Amniotic stem cell (primary cell): ENCODE measurements around the gene SLC6A3.

Experiments
- DNase-seq: peaks from one replicate; lab custom pipeline; 2025; lab: John Stamatoyannopoulos, UW

The SLC6A3 gene

DNA sequence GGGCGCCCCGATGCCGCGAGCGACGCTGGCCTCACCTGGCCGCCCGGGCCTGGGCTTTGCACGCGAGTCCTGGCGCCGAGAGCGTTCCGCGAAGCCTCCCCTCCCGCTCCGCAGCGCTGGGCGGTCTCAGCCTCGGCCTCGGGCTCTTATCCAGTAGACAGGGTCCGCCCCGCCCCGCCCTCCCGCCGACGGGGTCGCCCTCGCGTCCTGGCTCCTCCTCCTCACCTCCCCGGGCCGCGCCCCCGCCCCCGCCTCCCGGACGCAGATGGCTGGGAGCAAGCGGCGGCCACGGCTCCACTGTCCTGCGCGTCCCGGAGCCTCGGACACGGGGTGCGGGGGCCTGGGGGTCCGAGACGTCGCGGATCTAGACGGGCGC, at the start of gene SLC6A3:
SLC6A3 (minus strand) TSS at position 128 of the 376 bp plus-strand sequence. CDS start 2,243 bp downstream, outside the sequence.
- no peak for DNase-seq

DNA sequence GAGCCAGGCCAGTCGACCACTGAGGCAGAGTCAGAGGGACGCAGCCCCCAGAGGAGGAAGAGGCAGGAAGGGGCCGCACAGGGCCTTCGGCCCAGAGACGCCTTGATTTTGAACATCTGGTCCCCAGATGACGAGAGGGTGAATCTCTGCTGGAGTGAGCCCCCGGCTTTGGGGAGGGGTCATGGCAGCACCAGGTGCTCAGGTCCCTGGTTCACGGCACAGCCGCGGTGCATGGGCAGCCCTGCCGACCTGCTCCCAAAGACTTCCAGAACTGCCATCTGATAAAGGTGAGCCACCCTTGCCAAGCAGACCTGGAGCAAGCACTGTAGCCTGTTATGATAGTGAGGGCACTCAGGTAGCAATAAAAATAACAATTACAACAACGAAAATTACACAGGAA, 48.7 kb upstream of the SLC6A3 start:
- DNase-seq, result no peak

DNA sequence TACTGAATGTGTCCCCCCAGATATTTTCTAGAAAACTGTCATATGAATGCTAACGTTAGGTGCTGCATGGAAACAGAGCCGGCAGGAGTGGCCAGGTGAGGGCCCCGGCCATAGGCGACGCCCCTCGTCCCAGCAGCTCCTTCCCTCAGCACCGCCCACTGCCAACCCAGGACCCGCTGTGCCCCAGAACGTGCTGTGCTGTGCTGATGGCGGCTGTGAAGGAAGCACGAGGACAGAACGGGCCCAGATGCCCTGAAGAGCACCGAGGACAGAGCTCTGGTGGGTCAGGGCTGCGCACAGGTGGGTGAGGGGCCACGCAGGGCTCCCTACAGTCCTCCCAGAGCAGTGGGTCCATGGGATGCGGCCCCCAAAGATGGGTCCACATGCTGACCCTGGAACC, 48.2 kb upstream of the SLC6A3 start:
- no peak for DNase-seq

DNA sequence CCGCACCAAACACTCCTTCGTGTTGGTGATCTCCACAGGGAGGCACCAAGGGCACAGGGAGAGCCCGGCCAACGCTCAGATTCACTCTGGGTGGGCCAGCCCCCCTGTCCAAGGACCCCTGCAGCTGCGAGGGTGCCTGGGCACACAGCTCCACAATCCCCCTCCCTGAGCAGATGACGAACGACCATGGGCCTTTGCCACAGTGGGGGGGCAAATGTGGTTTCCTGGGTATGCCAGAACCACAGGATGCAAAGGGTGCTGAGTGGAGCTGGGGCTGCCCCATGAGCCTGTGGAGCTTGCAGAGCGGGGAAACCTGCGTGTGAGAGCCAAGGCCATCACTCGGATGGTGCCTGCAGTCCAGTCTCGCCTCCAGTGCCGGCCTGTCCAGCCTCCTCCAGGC, 47.5 kb upstream of the SLC6A3 start:
- DNase-seq, result no peak

DNA sequence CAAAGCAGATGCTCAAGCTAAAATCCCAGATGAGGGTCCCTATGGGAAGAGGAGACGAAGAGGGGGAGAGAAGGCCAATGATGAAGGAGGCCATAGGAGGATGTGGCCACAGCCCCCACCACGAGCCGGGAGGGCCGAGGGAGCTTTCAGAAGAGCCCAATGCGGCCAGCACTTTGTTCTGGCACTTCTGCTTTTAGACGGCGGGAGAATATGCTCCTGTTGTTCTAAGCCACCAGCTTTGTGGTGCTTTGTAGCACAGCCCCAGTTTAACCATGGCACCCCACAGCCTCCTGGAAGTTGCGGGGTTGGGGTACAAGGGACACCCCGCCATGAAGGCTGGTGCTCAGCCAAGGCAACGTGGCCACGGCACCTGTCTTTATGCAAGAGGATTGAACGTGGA, 45.1 kb upstream of the SLC6A3 start:
- DNase-seq, result no peak

DNA sequence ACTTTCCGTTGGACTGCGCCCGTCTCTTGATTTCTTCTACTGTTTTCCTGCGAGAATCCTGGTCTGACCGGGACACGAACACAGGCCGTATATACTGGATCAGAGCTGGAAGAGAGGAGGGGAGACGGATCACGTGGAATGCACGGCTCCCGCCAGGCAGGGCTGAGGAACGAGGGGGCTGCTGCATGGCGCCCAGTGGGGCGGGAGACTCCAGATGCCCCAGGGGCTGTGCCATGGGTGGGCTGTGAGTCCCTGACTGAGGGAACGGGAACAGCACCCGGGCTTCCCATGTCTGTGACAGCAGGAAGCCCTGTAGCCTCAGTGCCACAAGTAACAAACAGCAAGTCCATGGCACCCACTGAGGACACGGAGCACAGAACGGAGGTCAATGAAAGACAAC, 44.5 kb upstream of the SLC6A3 start:
- DNase-seq, result no peak

DNA sequence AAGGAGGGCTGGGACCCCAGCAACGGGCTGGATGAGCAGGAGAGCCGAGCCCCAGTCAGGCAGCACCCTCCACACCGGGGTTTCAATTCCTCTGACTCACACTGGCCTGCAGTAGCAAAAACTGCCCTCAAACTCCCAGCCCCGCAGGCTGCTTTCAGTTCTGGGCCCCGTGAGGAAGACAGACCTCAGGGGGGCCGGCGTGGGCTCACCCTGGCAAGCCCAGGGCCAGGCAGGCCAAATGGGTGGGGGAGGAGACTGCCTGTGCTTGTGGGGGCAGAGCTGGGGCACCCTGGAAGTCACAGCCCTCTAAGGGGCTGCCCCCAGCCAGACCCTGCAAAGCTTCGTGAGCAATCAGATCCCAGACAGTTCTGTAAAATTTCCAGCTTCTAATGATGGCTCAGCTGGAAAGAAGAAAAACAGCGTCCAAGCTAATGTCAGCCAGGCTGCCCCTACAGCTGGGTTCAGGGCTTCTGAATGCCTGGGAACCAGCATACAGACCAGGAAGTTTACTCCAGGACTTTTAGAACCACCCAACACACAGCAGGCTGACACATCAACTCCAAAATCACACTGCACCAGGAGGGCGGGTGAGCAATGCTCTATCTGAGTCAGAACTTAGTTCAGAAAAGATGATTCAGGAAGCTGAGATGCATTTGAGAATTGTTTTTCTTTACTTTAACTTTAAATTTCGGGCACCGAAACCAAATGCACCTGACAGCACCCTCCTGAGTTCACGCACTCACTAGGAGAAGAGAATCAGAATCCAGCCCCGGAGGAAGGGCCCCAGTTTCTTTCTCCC, 43.8 kb upstream of the SLC6A3 start:
- peak; percentile 69 for DNase-seq

DNA sequence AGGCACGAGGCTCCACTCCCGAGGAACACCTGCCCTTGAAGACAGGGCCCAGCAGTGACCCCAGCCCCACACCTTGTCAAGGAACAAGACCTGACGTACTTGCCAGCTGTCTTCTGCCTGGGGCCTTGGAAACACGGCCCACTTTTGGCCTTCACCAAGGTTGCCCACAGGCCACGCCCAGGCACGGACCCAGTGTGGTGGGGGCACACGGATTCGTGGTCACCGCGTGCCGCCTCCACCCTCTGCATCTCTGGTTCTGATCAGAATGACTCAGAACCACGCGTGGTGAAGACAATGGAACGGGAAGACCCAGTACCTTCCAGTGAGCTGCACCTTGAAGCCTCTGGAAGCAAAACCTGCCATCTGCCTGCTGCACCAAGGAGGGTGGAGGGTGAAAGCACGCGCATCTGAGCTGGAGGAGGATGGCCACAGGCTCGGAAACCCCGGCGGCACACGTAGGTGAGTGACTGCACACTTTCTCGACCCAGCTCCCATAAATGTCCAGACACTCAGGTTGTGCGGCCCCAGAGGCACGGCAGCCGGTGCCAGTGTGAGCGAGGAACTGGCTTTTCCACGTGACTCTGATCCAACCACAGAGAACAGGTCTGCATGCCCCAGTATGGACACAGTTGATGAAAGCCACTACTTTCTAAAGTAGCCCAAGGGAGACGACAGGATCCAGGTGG, 42.0 kb upstream of the SLC6A3 start:
- no peak for DNase-seq

DNA sequence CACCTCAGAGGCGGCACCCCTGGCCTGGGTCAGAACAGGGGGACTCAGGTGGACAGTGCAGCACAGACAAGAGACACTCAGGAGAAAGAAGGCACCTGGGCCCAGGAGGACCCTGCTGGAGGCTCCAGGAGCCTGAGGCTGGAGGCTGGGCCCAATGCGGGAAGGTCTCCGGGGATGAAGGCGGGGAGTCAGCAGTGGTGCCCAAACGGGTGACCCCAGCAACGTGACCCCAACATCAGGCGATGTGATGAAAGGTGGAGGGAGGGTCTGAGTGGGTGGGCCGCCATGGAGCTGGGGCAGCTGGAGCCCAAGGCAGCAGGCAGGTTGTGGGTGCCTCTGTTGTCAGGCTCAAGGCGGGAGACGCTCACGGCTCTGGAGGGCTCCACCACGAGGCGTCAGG, 41.0 kb upstream of the SLC6A3 start:
- no peak for DNase-seq

DNA sequence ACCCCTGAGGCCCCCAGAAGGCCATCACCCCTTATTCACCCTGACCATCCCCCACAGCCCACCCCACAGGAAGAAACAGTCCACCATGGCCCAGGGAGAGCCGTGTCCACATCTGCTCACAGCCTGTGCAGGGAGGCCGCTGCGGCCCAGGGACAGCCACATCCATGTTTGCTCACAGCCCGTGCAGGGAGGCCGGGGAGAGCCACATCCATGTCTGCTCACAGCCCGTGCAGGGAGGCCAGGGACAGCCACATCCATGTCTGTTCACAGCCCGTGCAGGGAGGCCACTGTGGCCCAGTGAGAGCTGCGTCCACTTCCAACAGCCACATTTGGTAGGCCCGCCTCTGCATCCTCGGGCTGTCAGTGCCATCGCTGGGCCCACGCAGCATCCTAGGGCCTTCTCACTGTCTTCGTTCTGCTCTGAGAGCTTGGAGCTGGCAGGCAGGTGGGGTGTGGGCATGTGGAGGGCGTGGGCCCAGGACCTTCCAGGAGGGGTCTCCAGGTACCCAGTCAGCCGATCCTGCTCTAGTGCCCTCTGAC, 40.4 kb upstream of the SLC6A3 start:
- no peak for DNase-seq

DNA sequence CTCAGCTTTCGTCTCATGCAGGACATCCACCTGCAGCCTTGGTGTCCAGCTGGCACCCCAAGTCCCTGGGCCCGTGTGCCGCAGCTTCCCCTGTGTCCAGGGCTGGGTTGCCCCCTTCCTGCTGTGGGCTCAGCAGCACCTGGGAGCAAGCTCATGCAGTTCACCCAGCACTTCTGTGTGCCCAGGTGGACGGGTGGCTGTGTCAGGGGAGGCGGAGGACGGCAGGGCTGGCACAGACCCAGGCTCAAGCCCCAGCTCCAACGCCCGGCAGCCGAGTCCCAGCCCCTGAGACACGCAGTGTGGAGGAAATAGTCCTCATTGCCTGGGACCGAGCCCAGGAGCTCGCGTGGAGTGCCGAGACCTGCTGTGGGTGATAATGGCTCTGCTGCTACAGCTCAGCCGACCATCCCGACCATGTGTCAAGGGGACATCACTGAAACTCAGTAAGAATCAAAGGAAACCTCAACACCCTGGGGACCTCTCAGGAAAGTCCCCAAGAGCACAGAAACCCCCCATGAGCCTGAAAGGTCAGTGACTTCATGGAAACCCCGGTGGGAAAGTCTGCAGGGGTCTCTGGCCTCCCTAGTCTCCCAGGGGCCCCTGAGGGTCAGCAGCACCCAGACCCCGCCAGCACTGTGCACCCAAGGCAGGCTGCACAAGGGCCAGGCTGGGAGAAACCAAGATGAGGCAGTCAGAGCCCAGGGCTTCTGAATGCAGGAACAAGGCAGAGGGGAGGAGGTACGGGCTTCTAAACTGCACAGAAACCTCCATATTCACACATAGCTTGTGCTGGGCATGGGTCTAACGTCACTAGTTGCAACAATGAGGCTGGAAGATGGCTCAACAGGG, 39.7 kb upstream of the SLC6A3 start:
- no peak for DNase-seq

DNA sequence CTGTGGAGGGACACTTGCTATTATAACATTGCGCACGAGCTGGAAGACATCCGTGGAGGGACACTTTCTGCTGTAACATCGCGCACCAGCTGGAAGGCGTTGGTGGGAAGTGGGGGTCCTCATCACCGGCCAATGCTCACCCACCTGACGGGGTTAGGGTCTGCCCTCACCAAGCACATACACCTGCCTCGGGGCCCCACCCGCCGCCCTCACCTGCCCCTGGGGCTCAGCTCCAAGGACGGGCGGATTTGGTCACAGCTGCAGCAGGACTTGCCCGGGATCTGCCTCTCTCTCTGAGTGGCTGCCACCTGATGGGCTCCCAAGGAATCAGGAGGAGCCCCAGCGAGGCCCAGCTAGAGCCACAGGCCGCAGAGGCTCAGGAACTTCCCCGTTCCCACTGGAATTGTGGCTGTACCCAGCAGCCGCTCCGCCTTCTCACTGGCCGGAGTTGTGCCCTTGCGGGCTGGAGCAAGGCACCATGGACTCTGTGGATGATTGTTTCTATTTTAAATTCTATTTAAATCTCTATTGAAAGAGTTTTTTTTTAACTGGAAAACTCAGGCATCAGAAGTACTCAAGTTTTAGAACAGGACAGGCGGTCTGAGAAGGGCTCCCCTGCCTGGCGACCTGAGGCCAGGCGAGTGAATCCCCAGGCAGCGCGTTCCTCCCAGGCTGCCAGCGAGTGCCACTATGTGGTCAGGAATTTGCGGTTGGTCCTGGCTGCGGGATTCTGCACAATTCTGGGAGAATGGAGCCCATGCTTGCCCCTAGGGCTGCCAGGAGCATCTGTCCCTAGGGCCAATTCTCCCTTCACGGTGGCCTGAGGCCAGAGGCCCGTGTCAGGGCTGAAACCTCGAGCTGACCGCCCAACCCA, 38.9 kb upstream of the SLC6A3 start:
- no peak for DNase-seq

DNA sequence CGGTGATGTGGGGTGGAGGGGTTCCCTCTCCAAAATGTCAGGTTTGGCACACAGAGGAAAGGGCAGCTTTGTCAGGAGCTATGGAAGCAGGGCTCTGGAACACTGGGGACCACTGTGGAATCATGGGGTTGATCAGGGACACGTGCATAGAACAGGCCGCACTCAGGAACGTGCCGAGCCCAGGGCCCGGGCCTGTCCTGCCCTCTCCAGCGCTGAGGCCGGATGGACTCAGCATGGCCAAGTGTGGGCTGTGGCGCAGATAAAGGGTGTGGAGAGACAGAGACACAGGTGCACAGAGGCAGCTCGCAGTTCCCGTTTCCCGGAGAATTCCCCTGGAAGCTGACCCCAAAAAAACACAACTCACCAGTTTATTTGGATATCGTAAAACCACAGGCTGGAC, 37.8 kb upstream of the SLC6A3 start:
- DNase-seq, result no peak

DNA sequence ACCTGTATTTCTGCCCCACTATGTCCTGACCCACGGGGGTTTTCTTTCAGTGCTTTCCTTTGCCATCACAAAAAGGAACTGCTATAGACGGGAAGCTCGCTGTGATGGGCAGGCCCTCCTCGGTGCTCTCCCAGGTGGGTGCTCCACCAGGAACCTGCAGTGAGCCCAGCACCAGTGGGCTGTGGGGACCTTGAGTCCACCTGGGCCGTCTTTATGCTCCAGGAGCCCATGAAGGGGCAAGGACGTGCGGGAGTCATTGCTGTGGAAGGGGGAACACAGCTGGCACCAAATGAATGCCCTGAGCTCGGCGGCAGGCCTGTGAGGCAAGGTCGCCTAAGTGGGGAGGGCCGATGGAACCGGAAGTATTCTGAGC, 36.7 kb upstream of the SLC6A3 start:
- DNase-seq, result no peak

DNA sequence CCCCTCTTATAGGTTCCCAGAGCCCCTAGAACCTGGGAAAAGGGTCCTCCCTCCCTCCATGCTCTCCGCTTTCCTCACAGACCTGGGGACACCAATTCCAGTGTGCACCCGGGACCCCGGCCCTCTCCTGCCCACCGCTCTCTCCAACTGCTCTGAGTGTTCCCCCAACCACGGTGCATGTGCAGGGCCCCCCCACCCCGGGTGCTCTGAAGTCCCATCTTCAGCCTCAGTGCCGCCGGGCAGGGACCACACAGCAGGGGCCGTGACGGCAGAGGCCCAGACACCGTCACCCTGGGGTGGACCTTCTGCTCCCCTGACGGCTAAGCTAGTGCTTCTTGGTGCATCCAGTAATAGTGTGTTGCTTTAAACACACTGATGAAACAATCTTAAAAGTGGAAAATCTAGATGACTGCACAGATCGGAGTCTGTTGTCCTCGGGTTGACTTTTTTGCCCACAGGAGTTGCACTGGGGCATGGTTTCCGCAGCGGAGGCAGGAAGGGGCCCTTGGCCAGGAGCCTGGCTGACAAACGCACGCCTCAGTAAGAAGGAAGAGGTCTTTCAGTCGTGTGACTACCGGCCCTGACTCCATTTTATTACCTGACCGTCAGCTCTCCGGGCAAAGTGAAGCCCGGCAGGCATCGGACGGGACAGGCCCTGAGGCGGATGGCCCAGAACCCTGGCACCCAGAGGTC, 36.2 kb upstream of the SLC6A3 start:
- DNase-seq, result no peak

DNA sequence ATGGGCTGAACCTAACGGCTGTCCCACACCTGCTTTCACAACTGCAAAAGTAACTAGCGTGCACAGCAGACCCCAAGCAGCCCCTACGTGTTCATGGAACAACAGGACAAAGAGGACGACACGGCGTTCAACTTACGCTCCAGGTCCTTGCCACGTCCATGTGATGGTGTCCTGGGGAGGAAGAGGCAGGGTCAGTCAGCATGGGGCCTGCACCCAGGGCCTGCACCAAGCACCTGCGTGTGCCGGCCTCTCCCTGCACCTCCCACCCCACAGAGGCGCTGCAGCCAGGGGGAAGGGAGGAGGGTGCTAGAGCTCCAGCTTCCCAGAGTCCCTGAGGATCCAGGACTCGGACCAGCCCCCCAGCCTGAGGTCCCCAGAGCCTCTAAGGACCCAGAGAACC, 35.6 kb upstream of the SLC6A3 start:
- no peak for DNase-seq

DNA sequence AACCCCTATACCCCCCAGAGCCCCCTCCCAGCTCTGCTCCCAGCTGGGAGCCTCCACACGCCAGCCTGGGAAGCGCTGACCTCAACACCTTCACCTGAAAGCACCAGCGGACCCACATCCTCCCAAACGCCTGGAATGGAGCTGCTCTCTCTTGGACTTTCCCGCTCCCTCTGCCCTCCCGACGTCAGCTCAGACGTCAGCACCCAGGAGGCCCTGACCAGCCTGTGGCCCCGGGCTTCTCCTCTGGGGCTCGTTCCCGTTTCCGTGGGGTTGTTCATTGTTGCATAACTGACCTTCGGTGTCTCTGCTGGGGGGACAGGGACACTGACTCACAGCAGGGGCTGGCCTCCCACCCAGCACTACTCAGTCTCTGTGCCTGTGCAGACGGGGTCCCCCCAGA, 35.0 kb upstream of the SLC6A3 start:
- DNase-seq, result no peak

DNA sequence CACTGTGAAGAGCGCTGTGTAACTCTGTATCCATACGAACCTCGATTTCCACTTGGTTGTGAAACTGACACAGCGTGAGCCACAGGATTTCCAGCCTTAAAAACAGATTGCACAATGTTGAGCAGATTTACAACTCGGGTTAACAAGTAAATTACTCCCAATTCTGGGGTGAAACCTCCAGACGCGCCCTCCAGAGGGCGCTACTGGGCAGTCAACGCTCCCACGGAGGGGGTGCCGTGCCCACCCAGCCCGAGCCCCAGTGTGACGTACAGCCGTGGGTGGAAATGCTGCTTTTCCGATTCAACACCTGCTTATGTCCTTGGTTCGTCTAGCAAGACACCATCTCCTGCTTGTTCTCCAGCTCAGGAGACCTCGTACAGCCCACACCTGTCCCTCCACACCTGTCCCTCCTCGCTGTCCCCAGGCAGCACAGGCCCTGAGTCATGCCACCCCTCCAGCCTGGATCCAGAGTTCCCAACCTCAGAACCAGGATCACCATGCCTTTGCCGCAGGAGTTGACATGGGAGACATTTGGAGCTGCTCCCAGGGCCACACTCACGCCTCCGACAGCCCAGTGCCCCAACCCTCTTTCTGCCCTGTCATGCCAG, 34.4 kb upstream of the SLC6A3 start:
- DNase-seq, result no peak

DNA sequence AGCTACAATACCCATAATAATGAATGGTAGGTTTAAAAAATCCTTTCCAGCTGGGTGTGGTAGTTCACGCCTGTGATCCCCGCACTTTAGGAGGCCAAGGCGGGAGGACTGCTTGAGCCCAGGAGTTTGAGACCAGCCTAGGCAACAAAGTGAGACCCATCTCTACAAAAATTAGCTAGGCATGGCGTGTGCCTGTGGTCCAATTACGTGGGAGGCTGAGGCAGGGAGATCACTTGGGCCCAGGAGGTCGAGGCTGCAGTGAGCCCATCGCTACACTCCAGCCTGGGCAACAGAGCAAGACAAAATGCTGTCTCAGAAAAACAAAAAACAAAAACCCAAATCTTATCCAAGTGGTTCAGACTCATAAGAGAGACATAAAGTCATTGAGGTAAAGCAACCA, 33.8 kb upstream of the SLC6A3 start:
- no peak for DNase-seq

DNA sequence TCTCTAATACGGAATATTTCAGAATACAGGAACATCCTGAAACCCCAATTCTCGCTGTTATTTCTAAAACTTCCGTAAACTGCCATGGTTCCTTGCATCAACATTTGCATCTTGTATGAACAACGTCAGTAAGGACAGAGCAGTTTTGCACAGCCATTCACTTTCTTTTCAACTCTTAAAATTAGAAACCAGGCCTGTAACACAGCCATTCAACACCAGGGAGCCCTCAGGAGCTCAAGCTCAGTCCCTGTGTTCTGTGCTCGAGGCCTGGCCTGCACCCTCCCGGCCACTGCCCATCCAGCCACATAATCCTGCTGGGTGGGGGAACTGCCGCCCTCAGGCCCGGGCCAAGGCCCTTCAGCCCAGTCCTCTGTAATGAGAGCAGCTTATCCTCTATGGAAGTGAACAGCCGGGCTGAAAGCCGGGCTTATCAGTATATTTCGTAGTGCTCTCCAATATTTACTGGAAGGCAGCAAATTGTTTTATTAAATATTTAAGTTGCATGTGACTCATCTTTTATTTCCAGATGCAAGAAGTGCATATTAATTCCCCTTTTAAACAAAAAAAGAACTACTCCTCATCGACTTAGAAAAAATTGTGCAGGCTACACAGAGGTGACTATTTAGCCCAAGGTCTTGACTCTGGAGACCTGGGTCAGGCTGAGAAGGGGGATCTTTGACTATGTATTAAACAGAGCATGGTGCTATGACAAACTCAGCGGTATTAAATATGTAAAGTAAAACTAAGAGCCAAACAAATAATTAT, 33.2 kb upstream of the SLC6A3 start:
- DNase-seq, result no peak
